ENCODE data around the gene YKT6.

The YKT6 gene

GRCh38 chr7:44232901-44233715, 32.3 kb downstream of the YKT6 start:
- no peak for DNase-seq (ENCODE audit: low spot score)

- DNase-seq (ENCODE audit: low spot score): no peak
Measured at GRCh38 chr7:44235066-44235465, 34.3 kb downstream of the YKT6 start.

- DNase-seq (ENCODE audit: low spot score): no peak
Measured at GRCh38 chr7:44235582-44236332, 35.0 kb downstream of the YKT6 start.

- DNase-seq (ENCODE audit: low spot score): no peak
Measured at GRCh38 chr7:44236333-44236728, 35.6 kb downstream of the YKT6 start.

GRCh38 chr7:44237696-44238095, 36.9 kb downstream of the YKT6 start:
- no peak for DNase-seq (ENCODE audit: low spot score)

- no peak for DNase-seq (ENCODE audit: low spot score)
Measured at GRCh38 chr7:44238116-44238695, 37.4 kb downstream of the YKT6 start.

- DNase-seq (ENCODE audit: low spot score): no peak
Measured at GRCh38 chr7:44239361-44239760, 38.6 kb downstream of the YKT6 start.

GRCh38 chr7:44240376-44240775, 39.6 kb downstream of the YKT6 start:
- DNase-seq (ENCODE audit: low spot score): no peak

GRCh38 chr7:44240983-44241510, 40.3 kb downstream of the YKT6 start:
- DNase-seq (ENCODE audit: low spot score): peak; percentile 89

GRCh38 chr7:44242091-44242490, 41.3 kb downstream of the YKT6 start:
- DNase-seq (ENCODE audit: low spot score): no peak

GRCh38 chr7:44244282-44244681, 43.5 kb downstream of the YKT6 start:
- DNase-seq (ENCODE audit: low spot score): peak; percentile 13

- no peak for DNase-seq (ENCODE audit: low spot score)
Measured at GRCh38 chr7:44246396-44247113, 45.8 kb downstream of the YKT6 start.

- no peak for DNase-seq (ENCODE audit: low spot score)
Measured at GRCh38 chr7:44247868-44248651, 47.3 kb downstream of the YKT6 start.

GRCh38 chr7:44249639-44250234, 49.0 kb downstream of the YKT6 start:
- no peak for DNase-seq (ENCODE audit: low spot score)

GRCh38 chr7:44251269-44251668, 50.5 kb downstream of the YKT6 start:
- DNase-seq (ENCODE audit: low spot score): no peak

GRCh38 chr7:44251881-44252280, 51.1 kb downstream of the YKT6 start:
- DNase-seq (ENCODE audit: low spot score): no peak

- no peak for DNase-seq (ENCODE audit: low spot score)
Measured at GRCh38 chr7:44256459-44256858, 55.7 kb downstream of the YKT6 start.

- DNase-seq (ENCODE audit: low spot score): no peak
Measured at GRCh38 chr7:44257213-44257612, 56.4 kb downstream of the YKT6 start.

GRCh38 chr7:44257618-44258422, 57.0 kb downstream of the YKT6 start:
- DNase-seq (ENCODE audit: low spot score): no peak

GRCh38 chr7:44258423-44258760, 57.6 kb downstream of the YKT6 start:
- DNase-seq (ENCODE audit: low spot score): no peak
